Measurements from ENCODE around the gene EMC8. TPM values are rescaled to one million over a fixed set of nuclear protein-coding genes. Genes with fewer than 3 reads are reported as not detected.

The EMC8 gene
- total and polyA plus RNA-seq, 2 of the 8 experiments (the other 6 are each of a cell fraction or from before 2014, with no cell fraction given) = 52.2 to 69.7 TPM

GRCh38 chr16:85846461-85846860 is 47.1 kb upstream of the EMC8 start:
- Histone ChIP-seq H3K9ac (replicated peaks in 1 of 4; ENCODE audit: extremely low read depth in 1 of 4, low read depth in 3 of 4, low read length in 3 of 4) (no peak overlapping the region), H3K56ac (replicated peaks; ENCODE audit: insufficient read length, low read depth, low read length) (no peak overlapping the region), H3K27me3 (replicated peaks in 1 of 4; ENCODE audit: control insufficient read depth in 3 of 4, extremely low read depth in 1 of 4, insufficient read depth in 3 of 4, low read length in 3 of 4) (no peaks in the 10 kb centered on the region; a peak in 1 of 7 replicates), H4K91ac (replicated peaks; ENCODE audit: insufficient read length, low read length) (no peak overlapping the region), H2BK15ac (ENCODE audit: low read length) (no peak overlapping the region), H3K14ac (ENCODE audit: insufficient read length) (no peak overlapping the region), H2BK20ac (ENCODE audit: low read length) (no peak overlapping the region), H3K4me1 (replicated peaks in 1 of 4; ENCODE audit: control insufficient read depth in 3 of 4, insufficient read depth in 4 of 4, low read length in 3 of 4) (no peaks in the 10 kb centered on the region), H3K27ac (ENCODE audit: low read depth, low read length) (no peak overlapping the region), H4K20me1 (replicated peaks in 1 of 2; ENCODE audit: control insufficient read depth in 1 of 2, insufficient read depth in 2 of 2, low read length in 2 of 2) (no peaks in the 10 kb centered on the region), H3K4me2 (ENCODE audit: insufficient read depth in 1 of 2, low read depth in 2 of 2, low read length in 2 of 2) (no peak overlapping the region), H4K5ac (ENCODE audit: insufficient read length, low read depth, low read length) (no peak overlapping the region), H2AK5ac (ENCODE audit: low read depth, low read length) (no peak overlapping the region), H3K4me3 (ENCODE audit: extremely low read depth in 1 of 4, insufficient read depth in 2 of 4, low read depth in 3 of 4, low read length in 4 of 4) (no peak overlapping the region), H3K79me2 (ENCODE audit: control insufficient read depth in 1 of 2, insufficient read depth in 2 of 2, low read length in 2 of 2) (no peaks in the 10 kb centered on the region), H3K23ac (ENCODE audit: insufficient read length) (no peak overlapping the region), H3K18ac (ENCODE audit: extremely low read depth, low read length) (no peak overlapping the region), H3K9me3 (ENCODE audit: insufficient read depth in 2 of 2, low read depth in 1 of 2, low read length in 1 of 2) (no peaks in the 10 kb centered on the region), H3K4ac (replicated peaks; ENCODE audit: insufficient read length, low read depth, low read length) (no peak overlapping the region), H3K36me3 (ENCODE audit: control insufficient read depth in 2 of 4, insufficient read depth in 4 of 4, low read length in 3 of 4) (no peaks in the 10 kb centered on the region), H2BK12ac (ENCODE audit: low read depth, low read length) (no peak overlapping the region), H3K79me1 (ENCODE audit: low read depth, low read length) (no peaks in the 10 kb centered on the region), H3K23me2 (ENCODE audit: low read depth, low read length) (no peaks in the 10 kb centered on the region; the same call in 1 of the 2 replicates), H2BK5ac (ENCODE audit: low read depth, low read length) (no peak overlapping the region), H2BK120ac (replicated peaks; ENCODE audit: low read depth, low read length) (no peak overlapping the region), H2AFZ (ENCODE audit: low read length) (no peak overlapping the region), H4K8ac (ENCODE audit: extremely low read depth, insufficient read depth, low read length) (no peak overlapping the region)
- POLR2A ChIA-PET (ENCODE audit: partially characterized antibody) = no interaction called here
- no peak for DNase-seq (ENCODE audit: low read depth in 1 of 2, low spot score in 2 of 2)
- FAIRE-seq = no peak
- 90% methylated on average over 9 of the region's 9 CpGs; no CpG with 5 or more reads in 1 of the 2 experiments for whole genome bisulfite sequencing, 2 experiments (ENCODE audit: extremely low coverage in 1 of 2, insufficient coverage in 1 of 2, insufficient read length in 1 of 2, insufficient replicate concordance in 2 of 2, low coverage in 1 of 2, low lambda C conversion rate in 2 of 2, missing lambda C conversion rate in 1 of 2)
- CTCF ChIA-PET (ENCODE audit: partially characterized antibody) = interaction anchor here (1.1 kb wide), 1 partner anchor 141 kb away, joined by 6 read pairs; no protein-coding TSS in a partner anchor
- TF ChIP-seq TCF12 (IDR thresholded peaks at IDR 0.05; ENCODE audit: low read depth, low read length) (no peak), SUZ12 (IDR thresholded peaks at IDR 0.05; ENCODE audit: low read length) (no peak), GABPA (IDR thresholded peaks at IDR 0.05; ENCODE audit: borderline replicate concordance, insufficient read depth, low read length) (no peak), POU5F1 (IDR thresholded peaks at IDR 0.05; ENCODE audit: low read depth, low read length) (no peak), HDAC2 (IDR thresholded peaks at IDR 0.05; ENCODE audit: borderline replicate concordance in 1 of 2, low read depth in 2 of 2, low read length in 2 of 2) (no peak), NANOG (IDR thresholded peaks at IDR 0.05; ENCODE audit: insufficient read depth, low read depth, low read length, poor library complexity, severe bottlenecking) (no peak), RNF2 (IDR thresholded peaks at IDR 0.05; ENCODE audit: borderline replicate concordance, low read depth, low read length, missing control alignments, poor library complexity, severe bottlenecking) (no peak), POLR2AphosphoS5 (IDR thresholded peaks at IDR 0.05; ENCODE audit: low read depth, low read length) (no peak), EP300 (IDR thresholded peaks at IDR 0.05; ENCODE audit: borderline replicate concordance in 1 of 2, low read depth in 2 of 2, low read length in 2 of 2) (no peak), BCL11A (IDR thresholded peaks at IDR 0.05; ENCODE audit: low read depth in 2 of 2, low read length in 2 of 2) (no peak), KDM1A (IDR thresholded peaks at IDR 0.05; ENCODE audit: borderline replicate concordance, low read length) (no peak), RFX5 (IDR thresholded peaks at IDR 0.05; ENCODE audit: borderline replicate concordance, low read depth, low read length) (no peak), SRF (IDR thresholded peaks at IDR 0.05; ENCODE audit: low read depth, low read length) (no peak), TEAD4 (IDR thresholded peaks at IDR 0.05; ENCODE audit: low read depth, low read length) (no peak)

Measured in H1 (cell line).